T-helper 1 cell (primary cell): Measurements from ENCODE around the gene RERE.

Experiments used
- DNase-seq, 5 donors: peaks; one replicate each; pipeline ENCODE4 v3.0.0-alpha.2; 2012 to 2020

RERE gene

DNA sequence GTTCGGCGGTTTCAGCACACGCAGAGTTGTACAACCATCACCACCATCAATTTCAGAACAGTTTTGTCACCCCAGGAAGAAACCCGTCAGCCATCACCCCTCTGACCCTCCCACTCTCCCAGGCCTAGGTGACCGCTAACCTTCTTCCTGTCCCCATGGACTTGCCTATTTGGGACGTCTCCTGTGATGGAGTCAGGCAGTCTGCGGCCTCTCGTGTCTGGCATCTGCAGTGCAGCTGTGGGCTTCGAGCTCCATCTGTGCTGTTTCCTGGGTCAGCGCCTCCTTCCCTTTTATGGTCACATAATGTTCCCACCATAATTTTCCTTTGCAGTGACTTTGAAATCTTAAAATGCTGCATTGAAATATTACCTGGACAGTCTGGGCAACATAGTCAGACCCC, 475.1 kb downstream of the RERE start:
- no peak for DNase-seq

DNA sequence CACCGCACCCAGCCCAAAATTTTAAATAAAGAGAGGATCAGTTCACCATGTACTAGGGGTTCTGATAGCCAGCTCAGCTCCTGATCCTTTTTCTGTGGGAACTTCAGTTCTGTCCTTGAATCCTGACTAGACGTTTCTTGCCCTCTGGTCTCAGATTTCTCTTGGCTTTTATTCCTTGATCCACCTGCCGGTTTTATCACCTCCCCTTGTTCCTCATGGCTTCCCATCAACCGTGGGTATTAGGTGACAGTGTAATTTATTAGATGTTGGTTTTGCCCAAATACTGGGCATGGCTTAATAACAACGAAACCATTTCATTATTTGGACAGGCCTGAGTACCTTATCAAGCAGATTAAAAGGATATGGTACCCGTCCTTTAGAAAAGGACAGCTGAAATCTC, 477.0 kb downstream of the RERE start:
- no peak for DNase-seq

DNA sequence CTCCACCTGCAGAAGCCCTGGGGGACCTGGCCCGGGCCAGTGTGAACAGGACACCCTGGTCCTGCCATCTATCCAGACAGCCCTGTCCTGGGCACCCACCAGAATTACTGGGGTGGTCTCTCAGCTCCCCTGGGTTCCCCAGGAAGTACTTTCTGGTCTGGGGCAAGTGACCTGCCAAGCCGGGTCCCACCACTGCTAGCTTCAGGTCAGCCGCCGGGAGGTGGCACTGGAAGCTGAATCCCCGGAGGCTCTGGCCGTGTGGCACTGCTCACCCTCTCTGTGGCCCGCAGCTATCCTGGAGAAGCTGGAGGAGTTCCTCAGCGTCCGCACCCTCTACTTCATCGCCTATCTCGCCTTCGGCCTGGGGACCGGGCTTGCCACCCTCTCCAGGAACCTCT, 478.2 kb downstream of the RERE start:
- no peak for DNase-seq

DNA sequence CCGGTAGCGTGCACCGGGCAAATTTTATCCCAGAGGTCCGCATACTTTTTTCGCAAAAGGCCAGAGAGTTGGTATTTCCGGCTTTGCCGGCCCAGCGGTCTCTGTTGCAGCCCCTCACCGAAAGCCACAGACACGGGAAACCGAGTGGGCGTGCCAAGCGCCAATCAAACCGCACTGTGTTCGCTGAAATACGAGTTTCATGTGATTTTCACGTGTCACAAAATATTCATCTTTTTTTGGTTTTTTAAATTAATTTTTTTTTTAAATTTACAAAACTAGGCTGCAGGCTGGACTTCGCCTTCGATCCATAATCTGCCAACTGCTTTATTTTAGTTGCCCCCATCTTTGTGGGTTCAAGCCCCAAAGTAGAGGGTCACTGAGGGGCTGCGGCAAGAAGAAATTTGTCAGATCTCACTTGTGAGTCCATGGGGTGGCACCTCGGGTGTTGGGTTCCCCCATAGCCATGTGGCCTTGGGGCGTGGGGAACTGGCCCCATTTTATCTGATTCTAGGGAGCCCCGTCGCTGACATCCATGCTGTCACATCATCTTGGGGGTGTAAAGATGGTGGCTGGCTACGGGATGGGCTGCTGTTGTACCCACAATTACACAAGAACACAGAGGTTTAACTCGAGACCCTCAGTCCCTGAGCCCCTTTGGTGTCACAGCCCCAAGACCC, 478.8 kb downstream of the RERE start:
- no peak for DNase-seq

DNA sequence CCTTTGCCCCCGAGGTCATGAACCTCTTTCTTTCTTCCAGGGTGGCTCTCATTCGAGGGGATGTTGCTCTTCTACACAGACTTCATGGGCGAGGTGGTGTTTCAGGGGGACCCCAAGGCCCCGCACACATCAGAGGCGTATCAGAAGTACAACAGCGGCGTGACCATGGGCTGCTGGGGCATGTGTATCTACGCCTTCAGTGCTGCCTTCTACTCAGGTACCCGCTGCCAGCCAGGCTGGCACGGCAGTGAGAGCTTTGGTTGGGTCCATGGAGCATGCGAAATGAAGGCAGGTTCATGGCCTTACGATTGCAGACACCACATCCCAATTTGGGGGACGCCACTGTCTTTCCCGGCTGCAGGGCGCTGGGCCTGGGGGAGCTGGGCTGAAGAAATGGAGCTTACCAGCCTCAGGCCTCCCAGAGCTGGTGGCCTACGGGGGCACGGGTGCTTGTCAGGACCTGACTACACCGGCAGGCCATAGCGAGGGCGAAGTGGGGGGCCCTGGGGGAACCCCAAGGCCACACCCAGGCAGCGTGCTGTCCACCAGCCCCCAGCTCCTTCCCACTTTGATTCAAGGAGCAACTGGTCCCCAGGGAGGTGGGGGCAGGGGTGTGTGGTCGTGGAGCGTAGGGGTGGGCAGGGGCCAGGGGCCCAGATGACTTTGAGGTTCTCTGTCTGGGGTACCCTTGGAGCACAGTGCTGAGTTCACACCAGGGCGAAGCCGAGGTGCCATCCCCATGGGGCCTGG, 479.5 kb downstream of the RERE start:
- no peak for DNase-seq

DNA sequence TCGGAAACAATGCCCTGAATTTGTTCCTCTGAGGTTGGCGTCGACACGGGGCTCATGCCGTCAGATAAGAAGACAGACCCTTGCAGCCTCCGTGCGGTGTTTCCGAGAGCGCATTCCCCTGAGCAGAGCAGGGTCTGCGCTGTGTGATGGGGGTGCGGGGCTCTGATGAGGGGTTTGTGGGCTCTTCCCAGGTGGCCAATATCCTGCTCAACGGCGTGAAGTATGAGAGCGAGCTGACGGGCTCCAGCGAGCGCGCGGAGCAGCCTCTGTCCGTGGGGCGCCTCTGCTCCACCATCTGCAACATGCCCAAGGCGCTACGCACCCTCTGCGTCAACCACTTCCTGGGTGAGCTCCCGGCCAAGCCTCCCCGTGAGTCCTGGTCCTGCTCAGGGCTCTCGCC, 482.2 kb downstream of the RERE start:
- DNase-seq = no peak

DNA sequence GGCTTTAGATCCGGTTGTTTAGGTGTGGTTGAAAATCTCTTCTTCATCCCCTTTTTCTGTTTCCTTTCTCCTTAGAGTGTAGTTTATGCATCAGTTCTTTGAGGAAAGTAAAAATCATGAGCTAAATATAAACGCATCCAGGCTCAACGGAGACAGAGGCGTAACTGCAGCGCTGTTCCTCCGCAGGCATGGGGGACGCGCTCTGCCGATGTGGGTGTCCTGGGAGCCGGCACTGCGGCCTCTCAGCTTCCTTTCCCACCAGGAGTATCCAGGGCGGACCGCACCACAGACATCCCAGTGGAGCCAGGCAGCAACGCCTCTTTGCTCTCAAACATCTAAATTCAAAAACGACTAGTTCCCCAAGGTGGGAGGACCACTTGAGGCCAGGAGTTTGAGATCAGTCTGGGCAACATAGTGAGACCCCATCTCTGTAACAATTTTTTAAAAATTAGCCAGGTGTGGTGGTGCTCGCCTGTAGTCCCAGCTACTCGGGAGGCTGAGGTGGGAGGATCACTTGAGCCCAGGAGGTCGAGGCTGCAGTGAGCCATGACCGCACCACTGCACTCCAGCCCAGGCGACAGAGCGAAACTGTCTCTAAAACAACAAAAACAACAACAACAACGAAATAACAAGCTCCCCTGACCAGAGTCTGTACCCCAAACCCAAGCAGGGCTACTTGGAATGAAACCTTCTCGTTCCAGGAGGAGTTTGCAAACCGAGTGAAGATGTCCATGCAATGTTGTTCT, 483.2 kb downstream of the RERE start:
- no peak for DNase-seq

DNA sequence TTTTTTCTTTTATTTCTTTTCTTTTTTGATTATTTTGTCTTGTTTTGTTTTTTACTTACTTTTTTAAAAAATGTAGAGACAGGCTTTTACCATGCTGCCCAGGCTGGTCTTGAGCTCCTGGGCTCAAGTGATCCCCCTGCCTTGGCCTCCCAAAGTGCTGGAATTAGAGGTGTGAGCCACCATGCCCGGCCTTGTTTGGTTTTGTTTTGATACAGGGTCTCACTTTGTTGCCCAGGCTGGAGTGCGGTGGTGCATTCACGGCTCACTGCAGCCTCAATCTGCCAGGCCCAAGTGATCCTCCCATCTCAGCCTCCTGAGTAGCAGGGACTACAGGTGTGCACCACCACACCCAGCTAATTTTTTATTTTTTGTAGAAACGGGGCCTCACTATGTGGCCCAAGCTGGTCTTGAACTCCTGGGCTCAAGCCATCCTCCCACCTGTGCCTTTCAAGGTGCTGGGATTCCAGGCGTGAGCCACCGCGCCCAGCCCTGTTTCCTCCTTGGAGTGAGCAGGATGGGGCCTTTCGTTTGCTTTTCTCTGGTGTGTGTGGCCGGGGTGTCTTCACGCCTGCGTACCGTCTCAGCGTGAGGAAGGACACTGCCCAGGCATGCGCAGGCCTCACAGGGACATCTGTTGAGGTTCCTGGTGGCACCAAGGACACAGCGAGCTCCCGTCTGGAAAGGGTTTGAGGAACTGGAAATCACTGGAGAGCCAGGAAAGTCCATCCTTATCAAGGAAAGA, 484.0 kb downstream of the RERE start:
- DNase-seq = no peak

DNA sequence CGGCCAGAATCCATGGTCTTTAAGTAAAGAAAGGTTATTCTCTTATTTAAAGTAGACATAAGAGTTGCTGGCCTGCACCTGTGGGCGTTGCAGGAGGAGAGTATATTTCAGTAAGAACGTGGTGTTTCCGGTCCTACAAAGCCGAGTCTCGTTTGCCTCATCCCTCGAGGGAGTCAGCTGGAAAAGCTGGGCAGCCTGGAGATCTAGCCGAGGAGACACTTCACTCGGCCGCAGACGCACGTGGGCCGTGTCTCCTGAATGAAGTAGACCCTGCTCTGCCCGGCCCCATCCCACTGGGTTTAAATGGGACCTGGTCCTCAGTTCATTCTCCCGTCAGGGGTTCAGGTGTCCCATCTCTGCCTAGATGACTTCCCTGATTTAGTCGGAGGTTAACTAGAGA, 484.6 kb downstream of the RERE start:
- DNase-seq = no peak

DNA sequence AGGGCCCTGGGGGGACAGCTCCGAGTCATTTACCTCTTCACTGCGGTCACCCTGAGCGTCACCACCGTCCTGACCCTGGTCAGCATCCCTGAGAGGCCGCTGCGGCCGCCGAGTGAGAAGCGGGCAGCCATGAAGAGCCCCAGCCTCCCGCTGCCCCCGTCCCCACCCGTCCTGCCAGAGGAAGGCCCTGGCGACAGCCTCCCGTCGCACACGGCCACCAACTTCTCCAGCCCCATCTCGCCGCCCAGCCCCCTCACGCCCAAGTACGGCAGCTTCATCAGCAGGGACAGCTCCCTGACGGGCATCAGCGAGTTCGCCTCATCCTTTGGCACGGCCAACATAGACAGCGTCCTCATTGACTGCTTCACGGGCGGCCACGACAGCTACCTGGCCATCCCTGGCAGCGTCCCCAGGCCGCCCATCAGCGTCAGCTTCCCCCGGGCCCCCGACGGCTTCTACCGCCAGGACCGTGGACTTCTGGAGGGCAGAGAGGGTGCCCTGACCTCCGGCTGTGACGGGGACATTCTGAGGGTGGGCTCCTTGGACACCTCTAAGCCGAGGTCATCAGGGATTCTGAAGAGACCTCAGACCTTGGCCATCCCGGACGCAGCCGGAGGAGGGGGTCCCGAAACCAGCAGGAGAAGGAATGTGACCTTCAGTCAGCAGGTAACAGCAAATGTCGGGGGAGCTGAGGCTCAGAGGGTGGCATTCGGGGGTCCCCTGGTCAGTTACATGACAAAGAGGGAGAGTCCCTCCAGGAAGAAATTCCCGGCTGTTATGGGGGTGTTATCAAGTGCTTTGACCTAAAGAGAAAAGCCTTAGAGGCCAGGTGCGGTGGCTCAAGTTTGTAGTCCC, 486.9 kb downstream of the RERE start:
- DNase-seq = no peak

DNA sequence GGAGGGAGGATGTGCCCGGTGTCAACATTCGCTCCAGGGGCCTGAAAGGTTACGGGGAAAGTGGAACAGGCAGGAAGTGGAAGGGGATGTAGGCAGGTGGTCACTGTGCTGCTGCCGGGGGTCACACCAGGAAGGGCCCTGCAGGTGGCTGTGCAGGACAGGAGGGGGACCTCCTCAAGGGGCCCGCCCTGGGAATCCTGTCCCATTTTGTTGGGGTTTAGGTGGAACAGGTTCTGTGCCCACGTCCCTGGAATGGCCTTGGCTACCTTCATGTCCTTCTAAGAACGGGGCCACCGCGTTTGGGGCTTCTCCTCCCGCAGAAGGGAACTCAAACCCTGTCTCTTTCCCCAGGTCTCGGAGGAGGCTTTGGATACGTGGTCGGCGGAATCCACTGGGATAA, 487.6 kb downstream of the RERE start:
- no peak for DNase-seq

DNA sequence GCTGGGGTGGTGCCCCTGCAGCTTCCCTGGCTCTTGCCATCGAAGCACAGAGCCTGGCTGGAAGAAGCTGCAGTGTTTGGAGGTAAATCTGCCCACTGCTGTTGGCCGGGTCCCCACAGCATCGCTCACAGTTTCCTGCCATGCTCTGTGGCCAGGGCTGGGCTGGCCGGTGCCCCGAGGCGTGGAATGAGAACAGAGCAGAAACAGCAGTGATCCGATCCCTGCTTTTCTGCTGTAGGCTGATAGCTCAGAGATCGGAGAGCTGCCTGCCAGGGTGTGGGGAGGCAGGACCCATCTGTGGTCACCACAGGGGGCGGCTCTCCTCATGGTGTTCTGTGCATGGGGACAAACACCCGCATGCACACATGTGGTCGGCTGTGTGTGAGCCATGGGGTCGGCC, 488.0 kb downstream of the RERE start:
- no peak for DNase-seq

DNA sequence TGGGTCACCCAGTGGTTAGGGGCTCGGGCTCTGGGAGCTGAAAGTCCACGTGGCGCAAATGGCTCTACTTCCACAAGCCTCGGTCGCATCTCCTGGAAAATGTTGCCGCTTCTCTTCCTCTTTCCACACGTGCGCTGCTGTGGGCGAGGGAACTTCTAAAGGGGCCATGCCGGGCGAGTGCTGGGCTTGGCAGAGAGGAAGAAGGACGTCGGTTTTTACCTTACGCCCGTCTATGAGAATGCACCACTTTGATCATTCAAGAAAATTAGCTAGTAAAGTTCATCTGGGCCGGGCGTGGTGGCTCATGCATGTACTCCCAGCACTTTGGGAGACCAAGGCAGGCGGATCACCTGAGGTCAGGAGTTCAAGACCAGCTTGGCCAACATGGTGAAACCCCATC, 489.2 kb downstream of the RERE start:
- DNase-seq = no peak

DNA sequence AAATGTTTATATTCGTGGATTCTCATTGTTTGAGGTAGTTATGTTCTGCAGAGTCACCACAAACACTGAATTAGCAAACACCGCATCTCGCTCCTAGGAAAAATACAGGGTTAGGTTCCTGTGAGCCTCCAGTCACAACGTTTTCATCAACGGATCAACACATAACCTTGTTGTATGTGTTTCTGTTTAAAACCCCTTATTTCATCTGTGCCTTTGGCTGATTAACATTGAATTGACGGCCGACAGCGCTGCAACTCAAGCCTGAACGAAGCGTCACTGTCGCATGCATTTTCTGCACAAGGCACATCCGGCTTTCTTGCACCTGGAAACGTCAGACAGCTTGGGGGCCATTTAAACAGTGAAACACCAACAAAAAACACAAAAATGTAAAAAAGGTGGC, 491.2 kb downstream of the RERE start:
- no peak for DNase-seq

DNA sequence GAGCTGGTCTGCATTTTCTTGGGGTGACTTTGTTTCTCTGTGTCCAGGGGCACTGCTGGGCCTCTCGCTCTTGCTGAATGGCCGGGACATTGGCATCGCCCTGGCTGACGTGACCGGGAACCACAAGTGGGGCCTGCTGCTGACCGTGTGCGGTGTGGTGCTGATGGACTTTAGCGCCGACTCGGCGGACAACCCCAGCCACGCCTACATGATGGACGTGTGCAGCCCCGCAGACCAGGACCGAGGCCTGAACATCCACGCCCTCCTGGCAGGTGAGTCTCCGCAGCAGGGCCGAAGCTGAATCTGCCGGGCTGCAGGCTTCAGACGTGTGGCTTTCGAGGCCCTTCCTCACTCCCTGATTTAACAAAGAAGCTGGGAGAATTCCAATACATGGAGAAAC, 491.7 kb downstream of the RERE start:
- no peak for DNase-seq

DNA sequence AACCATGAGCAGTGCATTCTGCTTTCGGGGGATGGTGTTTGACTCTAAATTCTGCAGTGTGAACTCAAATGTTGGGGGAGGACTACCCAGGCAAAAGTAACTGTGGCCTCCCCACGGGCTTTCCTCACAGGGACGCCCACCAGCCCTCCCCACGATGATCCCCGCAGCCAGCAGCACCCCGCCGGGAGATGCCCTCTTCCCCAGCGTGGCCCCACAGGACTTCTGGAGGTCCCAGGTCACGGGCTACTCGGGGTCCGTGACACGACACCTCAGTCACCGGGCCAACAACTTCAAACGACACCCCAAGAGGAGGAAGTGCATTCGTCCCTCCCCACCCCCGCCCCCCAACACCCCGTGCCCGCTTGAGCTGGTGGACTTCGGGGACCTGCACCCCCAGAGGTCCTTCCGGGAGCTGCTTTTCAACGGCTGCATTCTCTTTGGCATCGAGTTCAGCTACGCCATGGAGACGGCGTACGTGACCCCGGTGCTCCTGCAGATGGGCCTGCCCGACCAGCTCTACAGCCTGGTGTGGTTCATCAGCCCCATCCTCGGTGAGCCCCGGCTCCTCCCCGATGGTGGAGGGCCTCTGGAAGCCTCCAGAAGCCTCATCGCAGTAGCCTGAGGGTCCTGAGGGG, 493.1 kb downstream of the RERE start:
- no peak for DNase-seq

DNA sequence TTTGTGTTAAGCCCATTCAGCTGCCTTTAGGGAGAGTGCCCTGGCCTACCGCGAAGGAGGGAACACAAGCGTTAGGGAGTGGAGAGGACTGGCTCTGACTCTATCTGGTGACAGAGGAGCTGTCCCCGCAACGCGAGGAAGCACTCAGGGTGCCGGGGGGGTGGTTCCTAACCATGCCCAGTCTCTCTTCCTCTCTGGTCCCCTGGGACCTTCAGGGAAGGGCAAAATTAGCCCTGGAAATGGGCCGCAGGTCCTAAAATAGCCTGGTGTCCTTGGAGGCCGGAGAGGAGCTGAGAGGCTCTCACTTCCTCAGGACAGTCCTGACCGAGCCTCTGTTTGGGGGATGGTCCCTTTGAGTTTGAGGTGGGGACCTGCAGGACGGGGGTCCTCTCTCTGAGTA, 493.7 kb downstream of the RERE start:
- no peak for DNase-seq

DNA sequence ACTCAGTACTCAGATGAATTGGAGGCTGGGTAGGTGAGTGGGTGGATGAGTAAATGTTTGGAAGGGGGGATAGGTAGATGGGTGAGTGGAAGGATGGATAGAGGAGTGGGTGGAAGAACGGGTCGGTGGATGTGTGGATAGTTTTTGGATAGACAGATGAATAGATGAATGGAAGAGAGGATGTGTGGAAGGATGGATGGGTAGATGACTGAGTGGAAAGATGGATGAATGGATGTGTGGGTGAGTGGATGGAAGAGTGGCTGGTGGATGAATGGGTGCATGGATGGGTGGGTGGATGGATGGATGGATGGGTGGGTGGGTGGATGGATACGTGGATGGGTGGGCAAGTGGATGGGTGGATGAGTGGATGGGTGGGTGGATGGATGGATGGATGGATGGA, 495.8 kb downstream of the RERE start:
- DNase-seq = no peak

DNA sequence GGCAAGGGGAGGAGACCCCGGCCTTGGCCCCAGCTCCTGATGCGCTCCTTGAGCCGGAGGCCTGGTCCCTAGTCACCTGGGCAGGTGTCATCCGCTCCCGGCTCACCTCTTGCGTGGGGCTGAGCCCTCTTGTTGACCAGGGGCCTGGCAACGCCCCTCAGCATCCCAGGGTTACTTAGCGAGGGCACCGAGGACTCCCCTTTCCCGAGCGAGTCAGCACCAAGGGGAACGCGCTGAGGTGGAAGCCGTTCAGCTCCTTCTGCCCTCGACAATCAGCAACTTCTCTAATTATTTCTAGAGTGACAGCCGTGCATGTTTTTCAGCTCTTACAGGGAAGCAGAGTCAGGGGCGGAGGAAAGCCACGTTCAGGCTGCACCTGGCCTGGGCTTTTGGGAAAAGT, 499.0 kb downstream of the RERE start:
- no peak for DNase-seq

DNA sequence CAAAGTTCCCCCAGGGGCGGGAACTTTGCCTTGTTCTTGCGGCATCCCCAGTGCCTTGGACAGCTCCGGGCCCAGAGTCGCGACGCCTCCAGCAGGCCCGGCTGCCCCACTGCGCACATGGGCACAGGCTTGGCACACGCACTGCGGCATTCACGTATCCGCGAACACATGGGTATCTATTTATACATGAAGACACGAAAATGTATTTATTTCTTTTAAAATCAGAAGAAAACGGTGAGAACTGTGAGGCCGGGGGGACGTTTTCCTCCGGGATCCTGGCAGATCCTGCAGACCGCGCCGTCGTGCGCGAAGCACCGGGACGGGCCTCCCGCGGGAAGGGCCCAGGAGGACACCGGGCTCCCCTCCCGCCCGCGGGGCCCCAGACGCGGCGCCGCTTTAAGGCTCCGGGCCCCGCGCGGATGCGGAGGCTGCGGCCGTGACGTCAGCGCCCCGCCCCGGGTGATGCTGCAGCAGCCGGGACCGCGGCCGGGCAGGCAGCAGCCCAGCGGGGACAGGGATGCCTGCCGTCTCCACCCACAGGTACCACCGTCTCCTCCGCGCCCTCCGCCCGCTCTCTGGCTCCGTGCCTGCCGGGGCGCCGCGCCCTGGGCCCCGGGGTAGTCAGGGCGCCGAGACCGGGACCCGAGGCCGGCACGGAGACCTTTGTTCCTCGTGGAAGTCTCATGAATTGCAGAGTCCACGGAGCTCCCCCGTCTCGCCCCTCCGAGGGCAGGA, 499.6 kb downstream of the RERE start, which contains the start of gene SLC45A1:
Gene SLC45A1 (plus strand): TSS at position 468 of the 735 bp plus-strand sequence. CDS start 6,216 bp downstream, outside the sequence.
- DNase-seq = peak; percentile 59 to 78 (median 71)
